ENCODE results near the gene SLC26A8.

- TF ChIP-seq POLR2A (IDR thresholded peaks at IDR 0.05) (no peak), CTCF (IDR thresholded peaks at IDR 0.05) (no peak), EP300 (IDR thresholded peaks at IDR 0.05) (no peak)
Observed at GRCh38 chr6:36065916-36066315, 41.5 kb upstream of the SLC26A8 start.

Data from tibial nerve (tissue), 4 donors.